Stimulated activated CD8-positive, alpha-beta memory T cell treated with anti-CD3 and anti-CD28 coated beads, Interleukin-7, amount 100 ng/mL, for 48 hours (primary cell): Measurements from ENCODE around the gene NARF.
"Not testable (repeated sequence)": the region's sequence is repeated elsewhere in the genome, so short reads cannot be mapped to it uniquely, and the experiment has no call there.

Source experiments
- DNase-seq, 2 donors: peaks; one replicate each; pipeline ENCODE4 v3.0.0-alpha.2; 2020; ENCODE audit warnings: low read depth in 1 of 2; ENCODE audit errors: extremely low read depth in 1 of 2

Gene NARF

DNA sequence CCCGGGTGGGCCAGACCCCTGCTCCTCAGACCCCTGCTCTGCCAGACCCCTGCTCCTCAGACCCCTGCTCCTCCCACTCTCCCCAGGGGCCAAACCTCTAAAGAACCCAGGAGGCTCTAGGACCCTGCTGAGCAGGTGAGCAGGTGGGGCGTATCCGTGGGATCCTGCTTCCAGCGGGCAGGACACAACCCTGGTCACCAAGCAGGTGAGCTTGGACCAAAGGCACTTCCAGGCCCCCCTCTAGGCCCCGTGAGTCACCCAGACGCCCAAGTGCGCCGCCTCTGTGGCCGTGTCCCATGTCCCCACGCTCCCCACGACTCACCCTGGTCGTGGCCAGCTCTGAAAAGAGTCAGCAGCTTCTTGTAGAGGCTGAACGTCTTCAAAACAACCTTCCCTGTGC, 13.0 kb upstream of the NARF start:
- DNase-seq, result no peak

DNA sequence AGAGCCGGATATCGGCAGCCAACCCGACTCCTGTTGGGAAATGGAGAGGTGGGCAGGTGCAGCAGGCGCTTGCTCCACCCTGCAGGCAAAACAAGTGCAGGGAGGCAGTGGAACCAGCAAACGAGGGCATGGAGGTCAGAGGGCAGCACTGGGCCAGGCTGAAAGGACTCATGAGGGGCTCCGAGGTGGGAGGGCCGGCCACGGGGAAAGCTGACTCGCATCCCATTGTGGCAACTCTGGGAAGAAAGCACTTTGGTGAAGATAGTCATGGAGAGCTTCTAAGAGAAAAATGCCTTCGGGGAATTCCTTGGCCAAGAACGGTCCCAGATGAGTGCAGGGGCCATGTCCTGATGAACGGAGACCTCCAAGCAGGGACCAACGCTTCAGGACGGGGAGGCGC, 12.4 kb upstream of the NARF start:
- no peak for DNase-seq

DNA sequence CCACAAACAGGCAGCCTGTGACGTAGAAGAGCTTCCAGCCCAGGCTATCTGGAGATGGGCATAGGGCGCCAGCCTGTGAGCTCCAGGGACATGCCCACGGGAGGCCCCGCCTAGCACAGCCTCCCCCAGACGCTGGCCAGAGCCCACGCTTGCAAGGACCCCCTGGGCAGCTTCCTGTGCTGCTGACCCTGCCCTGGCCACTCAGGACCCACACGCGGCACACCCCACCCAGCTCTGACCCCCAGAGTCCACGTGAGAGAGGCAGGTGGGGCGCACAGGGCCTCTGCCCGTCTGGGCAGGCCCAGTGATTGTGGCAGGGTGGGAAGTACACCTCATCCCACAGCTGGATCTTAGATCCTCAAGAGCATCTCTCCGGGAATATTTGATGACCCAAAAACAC, 11.9 kb upstream of the NARF start:
- no peak for DNase-seq

DNA sequence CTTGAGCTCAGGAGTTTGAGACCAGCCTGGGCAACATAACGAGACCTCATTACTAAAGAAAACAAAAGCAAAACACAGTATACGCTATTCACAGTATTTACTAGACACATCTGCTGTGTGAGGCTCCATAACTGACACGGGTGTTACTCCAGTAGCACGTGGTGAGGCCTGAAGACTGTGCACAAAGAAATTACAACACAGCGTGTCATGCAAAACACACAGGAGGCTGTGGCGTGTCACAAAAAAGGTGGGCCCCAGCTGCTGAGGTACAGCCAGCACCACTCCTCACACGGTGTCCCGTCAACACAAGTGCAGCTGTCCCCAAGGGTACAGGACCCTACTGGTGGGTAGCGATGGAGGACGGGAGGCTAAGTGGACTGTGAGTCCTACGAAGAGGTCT, 10.7 kb upstream of the NARF start:
- no peak for DNase-seq

DNA sequence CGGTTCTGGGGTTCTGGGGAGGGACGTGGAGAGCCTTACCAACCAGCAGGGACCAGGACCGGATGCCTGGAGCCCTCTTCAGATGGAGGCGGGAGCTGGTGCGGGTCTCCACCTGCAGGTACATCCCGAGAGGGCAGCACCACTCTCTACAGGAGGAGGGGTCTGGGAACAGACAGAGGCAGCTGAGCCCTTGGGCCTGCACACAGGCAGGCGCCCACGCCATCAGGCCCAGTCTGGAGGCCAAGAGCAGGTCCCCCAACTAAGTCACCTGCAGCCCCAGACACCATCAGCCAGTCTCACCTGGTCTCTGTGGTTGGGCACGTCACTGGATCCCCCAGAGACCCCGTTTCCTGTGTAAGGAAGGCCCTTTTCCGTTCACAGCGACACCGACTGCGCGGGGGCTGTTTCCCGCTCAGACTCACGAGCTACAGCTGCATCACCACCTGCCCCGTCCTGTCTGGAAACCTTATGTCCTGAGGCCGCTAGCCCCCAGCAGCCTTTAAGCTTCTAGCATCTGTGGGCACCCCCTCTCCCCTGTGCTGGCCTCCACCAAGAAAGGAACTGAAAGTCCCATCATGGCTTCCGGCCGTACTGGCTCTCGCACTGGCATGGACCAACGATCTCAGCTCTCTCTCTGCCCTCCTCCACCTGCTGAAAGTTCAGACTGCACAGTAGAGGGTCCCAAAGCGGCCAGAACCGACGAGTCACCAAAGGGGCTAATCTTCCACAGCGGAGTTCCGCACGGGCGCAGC, 9.2 kb upstream of the NARF start:
- peak; percentile 53 to 69 for DNase-seq

DNA sequence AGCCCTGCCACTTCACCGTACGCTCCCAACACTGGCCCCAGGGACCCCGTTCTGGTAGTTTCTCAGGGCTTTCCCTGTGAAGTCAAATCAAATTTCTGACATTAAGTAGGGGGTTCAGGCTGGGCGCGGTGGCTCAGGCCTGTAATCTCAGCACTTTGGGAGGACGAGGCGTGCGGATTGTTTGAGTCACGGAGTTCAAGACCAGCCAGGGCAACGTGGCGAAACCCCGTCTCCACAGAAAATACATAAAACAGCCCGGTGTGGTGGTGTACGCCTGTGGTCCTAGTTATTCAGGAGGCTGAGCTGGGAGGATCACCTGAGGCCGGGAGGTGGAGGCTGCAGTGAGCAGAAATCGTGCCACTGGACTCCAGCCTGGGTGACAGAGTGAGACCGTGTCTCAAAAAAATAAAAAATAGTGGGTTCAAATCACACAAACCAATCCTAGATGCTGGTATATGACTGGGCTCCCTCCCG, 8.6 kb upstream of the NARF start:
- DNase-seq, result peak in 1 of 2 donors; percentile 47

DNA sequence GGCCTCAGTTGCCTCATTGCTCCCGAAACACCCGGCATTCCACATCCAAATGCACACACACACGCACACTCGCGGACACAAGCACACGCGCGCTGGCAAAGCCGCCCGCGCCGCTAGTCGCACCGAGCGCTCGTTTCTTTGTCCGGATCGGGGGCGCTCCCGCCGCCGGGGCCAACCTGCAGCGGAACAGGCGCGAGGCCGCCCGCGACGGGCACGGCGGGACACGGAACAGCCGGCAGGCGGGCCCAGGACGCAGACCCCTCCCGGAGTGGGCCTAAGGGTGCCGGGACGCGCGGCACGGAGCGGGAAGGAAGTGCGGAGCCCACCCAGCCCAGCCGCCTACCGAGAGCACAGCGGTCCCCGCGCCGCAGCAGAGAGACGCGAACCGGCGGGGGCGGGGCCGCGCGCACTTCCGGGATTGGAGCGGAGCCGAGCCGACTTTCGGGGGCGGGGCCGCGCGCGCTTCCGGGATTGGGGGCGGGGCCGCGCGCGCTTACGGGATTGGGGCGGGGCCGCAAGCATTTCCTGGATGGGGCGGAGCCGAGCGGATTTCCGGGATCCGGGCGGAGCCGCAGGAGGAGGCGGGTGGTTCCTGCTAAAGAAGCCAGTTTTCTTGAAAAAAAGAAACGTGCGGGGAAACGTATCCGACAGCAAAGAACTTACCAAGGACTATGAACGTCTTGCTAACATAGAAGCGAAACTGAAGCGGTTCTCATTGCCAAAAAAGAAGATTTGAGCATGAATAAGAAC, 8.0 kb upstream of the NARF start, which contains the start of gene CYBC1:
Gene CYBC1 (minus strand): TSS at position 396 of the 750 bp plus-strand sequence. CDS start 1,498 bp downstream, outside the sequence.
- peak; percentile 88 to 94 for DNase-seq

DNA sequence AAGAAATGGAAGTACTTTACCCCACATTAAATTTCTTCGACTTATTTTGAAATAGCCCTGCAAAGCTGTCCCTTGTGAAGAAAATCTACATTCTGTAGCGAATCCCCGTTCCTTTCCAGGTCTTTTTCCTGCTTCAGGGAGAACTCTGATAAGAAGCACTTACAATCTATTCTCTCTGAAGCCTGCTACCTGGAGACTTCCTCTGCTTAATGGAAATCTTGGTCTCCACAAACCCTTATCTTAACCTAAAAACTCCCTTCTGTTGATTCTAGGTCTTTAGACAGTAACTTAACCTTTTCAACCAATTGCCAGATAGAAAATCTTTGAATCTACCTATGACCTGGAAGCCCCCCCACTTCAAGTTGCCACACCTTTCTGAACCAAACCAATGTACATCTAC, 6.4 kb upstream of the NARF start:
- no peak for DNase-seq

DNA sequence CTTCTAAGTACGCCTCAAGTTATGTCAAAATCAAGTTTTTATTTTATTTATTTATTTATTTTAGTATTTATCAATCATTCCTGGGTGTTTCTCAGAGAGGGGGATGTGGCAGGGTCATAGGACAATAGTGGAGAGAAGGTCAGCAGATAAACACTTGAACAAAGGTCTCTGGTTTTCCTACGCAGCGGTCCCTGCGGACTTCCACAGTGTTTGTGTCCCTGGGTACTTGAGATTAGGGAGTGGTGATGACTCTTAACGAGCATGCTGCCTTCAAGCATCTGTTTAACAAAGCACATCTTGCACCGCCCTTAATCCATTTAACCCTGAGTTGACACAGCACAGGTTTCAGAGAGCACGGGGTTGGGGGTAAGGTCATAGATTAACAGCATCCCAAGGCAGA, 5.4 kb upstream of the NARF start:
- not testable (repeated sequence) for DNase-seq

DNA sequence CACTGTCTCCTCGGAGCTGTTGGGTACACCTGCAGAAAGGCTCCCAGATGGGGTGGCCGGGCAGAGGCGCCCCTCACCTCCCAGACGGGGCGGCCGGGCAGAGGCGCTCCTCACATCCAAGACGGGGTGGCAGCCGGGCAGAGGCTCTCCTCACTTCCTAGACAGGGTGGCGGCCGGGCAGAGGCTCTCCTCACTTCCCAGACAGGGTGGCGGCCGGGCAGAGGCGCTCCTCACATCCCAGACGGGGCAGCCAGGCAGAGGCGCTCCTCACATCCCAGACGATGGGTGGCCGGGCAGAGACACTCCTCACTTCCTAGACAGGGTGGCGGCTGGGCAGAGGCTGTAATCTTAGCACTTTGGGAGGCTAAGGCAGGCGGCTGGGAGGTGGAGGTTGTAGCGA, 4.8 kb upstream of the NARF start:
- not testable (repeated sequence) for DNase-seq

DNA sequence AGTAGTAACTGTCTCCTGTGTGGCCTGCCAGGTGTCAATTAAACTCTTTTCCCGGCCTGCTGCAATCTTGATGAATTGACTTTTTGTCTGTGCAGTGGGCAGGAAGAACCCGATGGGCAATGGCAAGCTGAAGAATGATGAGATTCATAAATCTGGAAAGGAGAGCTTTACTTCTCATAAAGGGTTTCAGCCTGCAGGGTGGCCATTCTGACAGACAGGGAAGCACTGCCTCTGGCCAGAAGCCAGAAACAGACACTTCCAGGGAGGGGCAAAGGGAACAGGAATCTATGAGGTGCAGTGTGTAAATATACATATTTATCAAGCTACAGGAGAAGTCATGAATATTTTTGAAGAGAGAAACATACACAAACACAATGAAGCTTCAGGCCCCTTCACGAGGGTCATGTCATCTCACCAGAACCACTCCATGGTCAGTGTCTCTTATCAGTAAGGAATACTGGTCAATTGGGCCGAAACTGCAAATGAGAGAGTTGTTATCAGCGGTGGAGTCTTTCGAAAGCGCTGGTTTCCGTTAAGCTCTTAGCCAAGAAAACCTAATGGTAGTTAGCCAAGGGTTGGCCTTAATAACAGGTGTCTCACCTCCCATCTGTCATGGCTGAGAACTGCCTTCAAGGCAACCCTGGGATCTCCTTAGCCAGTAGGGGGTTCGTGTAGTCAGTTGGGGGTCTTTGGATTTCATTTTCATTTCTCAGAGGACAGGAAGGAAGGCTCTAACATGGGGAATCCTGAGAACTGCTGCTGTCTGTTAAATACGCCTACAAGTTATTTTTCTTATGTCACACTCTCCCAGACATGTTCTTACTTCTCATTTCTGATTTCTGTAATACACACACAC, 1.2 kb upstream of the NARF start:
- no peak for DNase-seq

DNA sequence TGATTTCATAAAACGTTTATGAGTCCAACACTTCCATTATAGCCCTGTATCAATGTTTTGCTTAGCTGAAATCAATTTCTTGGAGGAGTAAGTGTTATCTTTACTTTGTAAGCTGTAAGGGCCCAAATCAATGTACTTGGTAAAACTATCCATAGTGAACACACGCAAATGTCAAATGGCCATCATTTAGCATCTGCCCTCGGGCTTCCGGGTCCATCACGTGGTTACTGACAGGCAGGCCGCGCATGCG, 687 bp upstream of the NARF start:
- no peak for DNase-seq

DNA sequence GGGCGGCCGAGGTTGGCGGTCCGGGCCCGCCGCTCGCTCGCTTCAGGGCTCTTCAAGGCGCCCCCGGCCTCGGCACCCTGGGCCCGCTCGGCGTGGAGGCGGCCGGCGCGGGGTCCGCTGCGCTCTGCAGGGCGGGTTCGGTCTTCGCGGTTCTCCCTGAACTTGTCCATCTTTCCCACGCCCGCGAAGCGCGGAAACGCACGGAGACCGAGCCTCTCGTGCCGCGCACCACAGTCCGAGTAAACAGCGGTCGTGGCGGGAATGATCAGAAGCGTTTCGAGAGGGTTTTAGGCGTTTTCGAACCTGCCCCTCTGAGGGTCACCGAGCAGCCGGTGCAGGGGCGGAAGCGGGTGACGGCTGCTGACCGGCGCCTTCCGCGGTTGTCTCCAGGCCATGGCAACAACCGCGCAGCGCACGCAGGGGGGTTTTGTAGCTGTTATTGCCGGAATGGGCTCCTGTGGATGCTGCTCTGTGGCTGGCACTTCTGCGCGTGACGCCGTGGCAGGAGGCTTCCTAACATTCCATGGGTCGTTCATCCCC, 414 bp downstream of the NARF start:
- DNase-seq, result no peak

DNA sequence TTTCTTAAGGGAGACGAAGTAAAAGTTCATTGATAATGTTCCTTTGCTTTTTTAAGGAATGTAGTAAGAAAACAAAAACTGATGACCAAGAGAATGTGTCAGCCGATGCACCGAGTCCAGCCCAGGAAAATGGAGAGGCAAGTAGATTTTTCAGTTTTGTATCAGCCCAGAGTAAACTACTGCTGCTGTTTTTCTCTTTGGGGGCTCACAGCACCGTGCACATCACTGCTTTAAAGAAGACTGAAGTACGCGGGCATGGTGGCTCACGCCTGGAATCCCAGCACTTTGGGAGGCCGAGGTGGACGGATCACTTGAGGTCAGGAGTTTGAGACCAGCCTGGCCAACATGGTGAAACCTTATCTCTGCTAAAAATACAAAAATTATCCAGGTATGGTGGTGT, 1.4 kb downstream of the NARF start:
- DNase-seq, result not testable (repeated sequence)

DNA sequence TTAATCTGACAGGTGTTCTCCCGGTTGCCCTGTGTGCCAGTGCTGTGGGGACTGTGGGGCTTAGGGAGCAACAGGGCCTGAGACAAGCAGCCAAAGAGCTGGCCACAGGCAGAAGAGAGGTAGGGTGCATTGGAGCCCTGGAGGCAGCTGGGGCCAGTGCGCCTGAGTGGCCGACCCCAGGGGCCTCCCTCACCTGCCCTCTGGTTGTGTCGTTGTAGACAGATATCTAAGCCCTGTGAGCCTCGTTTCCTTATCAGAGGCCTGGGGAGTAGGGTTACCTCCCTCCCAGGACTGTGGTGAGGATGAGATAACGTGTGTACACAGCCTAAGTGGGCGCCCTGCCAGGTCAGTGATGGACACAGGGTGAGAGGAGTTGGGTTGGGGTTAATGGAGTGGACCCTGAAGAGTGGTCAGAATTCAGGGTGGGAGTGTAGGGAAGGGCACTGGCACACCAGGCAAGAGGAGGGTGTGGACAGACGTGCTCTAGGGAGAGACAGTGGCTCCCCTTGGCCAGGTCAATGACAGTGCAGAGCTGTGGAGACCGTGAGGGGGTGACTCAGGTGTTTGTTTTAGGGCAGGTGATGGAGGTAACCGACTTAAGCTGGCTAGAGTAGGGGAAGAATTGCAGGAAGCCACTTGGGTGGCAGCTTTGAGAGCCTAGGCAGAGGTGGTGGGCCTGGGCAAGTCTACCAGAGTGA, 3.4 kb downstream of the NARF start:
- no peak for DNase-seq

DNA sequence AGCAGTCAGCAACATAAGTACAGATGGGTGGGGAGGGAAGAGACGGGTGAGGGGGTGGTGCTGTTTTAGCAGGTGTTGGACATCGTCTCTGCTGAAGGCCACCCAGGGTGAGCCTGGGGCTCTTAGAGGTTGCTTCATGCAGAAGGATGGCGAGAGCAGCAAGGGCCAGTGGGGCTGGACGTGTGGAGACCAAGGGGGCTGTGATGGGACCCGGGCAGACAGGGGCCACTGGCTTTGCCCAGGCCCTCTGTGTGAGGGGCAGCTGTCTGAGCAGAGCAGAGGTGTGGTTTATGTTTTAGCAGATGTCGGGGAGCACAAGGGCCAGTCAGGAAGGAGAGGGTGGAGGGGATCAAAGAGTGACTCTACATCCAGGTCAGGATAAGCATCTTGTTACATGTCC, 4.8 kb downstream of the NARF start:
- DNase-seq, result no peak

DNA sequence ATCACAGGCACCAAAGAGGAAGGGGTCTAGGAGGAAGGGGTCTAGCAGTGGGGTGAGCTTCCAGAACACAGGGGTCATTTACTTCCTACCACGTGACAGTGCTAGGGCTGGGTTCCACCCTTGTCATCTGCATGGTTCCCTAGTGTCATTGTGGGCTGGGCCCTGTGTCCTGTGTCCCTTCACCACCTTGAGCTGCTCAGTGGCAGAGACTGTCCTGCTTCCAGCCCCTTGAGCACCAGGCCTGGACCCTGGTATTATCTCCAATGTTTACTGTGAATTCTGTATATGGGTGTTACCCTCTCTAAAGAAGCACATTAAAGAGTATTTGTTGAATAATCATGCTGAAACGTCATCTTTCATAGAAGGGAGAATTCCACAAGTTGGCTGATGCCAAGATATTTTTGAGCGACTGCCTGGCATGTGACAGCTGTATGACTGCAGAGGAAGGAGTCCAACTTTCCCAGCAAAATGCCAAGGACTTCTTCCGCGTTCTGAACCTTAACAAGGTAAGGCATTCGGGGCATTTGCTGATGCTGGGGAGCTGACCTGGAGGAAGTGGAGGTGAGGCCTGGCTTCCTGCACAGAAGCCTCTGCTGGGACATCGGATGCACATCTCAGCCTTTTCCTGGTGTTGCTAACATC, 5.5 kb downstream of the NARF start:
- no peak for DNase-seq

DNA sequence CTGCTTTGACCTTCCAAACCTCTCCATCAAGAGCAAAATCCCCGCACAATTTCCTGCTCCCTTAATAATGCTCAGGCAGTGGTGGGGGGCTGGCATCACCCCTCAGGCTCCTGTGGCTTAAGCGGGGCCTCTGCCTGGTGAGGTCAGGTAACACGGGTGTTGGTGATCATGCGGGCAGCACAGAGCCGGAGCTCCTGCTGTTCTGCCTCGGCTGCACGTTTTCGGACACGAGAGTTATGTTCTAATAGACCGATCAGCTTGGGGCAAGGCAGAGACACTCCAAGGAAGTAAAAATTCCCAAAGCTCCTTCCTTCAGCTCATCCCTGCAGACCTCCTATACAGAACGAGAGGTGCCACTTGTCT, 6.0 kb downstream of the NARF start:
- DNase-seq, result no peak

DNA sequence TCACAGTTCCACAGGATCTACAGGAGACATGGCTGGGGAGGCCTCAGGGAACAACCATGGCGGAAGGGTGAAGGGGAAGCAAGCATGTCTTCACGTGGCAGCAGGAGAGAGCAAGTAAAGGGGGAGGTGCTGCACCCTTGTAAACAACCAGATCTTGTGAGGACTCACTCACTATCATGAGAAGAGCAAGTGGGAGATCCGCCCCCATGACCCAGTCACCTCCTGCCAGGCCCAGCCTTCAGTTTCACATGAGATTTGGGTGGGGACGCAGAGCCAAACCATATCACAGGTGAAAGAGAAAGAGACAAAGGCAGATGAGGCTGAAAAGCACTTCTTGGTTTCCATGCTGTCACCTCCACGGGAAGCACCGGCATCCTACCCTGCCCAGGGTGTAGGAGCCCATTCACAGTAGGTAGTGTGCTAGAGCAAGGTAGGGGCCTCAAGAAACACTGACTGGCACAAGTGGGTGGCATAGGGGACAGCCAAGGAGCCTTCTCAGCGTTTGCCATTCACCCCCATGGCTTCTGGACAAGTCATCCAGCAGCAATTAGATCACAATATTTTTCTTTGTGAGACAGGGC, 6.6 kb downstream of the NARF start:
- DNase-seq, result no peak

DNA sequence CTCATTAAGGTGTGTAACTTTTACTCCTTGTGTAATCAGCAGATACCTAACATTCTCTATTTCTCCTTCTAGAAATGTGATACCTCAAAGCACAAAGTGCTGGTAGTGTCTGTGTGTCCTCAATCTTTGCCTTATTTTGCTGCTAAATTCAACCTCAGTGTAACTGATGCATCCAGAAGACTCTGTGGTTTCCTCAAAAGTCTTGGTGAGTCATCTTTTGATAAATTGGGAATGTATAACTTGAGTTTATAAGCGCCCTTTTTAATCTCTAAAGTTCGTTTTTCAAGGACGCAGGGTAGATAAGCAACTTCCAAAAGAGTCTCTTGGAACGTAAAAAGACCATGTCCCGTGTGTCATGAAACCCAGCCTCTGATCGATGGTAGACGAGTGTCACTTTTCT, 10.2 kb downstream of the NARF start:
- DNase-seq, result no peak
